Left renal cortex interstitium (tissue), 4 donors: ENCODE data around the gene RAB36. TPM values are rescaled to one million over a fixed set of nuclear protein-coding genes. Genes with fewer than 3 reads are reported as not detected.
"Not testable (repeated sequence)": the region's sequence is repeated elsewhere in the genome, so short reads cannot be mapped to it uniquely, and the experiment has no call there.

Experiments
- DNase-seq, 4 donors: peaks; one replicate each; pipeline ENCODE4 v3.0.0-alpha.2; 2013; ENCODE audit warnings: low read depth in 4 of 4, low spot score in 2 of 4, missing footprints in 1 of 4
- polyA plus RNA-seq, 4 donors: library from polyadenylated mRNA; unstranded; fragments of 120-200 nt; gene quantifications; one replicate each; pipeline ENCODE4 v1.2.1, GENCODE V29; 2013; ENCODE audit not compliant: insufficient read length in 4 of 4

Gene RAB36
- polyA plus RNA-seq, 4 donors, result 14.0 to 21.0 (median 16.3) TPM

- not testable (repeated sequence) for DNase-seq
Observed at GRCh38 chr22:23136991-23137390, 8.3 kb upstream of the RAB36 start.

- no peak for DNase-seq
Observed at GRCh38 chr22:23137468-23137867, 7.8 kb upstream of the RAB36 start.

GRCh38 chr22:23137905-23138561 lies 7.2 kb upstream of the RAB36 start:
- no peak for DNase-seq

- DNase-seq, result no peak
Observed at GRCh38 chr22:23138584-23139435, 6.5 kb upstream of the RAB36 start.

DNA sequence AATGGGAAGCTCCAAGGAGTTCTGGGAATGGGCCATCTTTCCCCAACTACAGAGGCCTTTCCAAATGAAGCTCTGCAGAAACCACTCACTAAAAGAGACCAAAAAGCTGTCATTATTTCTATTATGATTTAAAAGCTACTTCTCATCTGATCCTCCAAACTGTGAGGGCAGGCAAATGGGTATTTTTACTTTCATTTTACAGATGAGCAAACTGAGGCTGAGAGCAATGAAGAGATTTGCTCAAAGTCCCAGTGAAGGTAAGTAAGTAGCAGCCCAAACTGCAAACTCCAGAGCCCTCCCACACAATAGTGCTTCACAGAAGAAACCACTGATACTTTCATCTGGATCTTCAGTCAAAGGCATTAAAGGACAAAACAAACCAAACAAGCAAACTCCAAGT lies 4.9 kb upstream of the RAB36 start:
- no peak for DNase-seq

- DNase-seq, result no peak
Observed at GRCh38 chr22:23142546-23143105, 2.7 kb upstream of the RAB36 start.

DNA sequence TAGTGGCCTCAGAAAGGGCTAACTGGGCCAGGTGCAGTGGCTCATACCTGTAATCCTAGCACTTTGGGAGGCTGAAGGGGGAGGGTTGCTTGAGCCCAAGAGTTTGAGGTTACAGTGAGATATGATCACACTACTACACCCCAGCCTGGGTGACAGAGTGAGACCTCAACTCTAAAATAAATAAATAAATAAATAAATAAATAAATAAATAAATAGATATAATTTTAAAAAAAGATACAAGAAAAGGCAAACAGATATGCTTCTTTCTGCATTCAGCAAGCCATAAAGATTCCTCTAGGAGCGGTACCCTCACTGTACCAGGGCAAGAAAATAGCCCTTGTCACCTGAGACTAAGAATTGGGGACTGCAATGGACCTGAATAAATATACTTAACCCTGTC lies 2.2 kb upstream of the RAB36 start:
- DNase-seq, result no peak

DNA sequence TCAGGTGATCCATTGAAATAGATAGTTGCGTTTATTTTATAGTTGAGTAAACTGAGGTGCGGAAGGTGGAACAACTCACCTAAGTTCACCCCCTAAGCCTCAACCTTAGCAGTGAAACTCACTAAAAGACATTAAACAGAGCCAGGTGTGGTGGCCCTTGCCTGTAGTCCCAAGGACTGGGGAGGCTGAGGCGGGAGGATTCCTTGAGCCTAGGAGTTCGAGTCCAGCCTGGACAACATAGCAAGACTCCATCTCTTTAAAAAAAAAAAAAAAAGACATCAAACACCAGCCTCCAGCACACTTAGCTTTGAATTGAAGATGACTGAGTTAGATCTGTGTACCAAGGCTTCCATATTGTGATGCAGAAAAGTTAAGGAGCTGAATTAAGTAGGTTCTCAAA lies 845 bp upstream of the RAB36 start:
- no peak for DNase-seq

GRCh38 chr22:23145878-23146470 lies 697 bp downstream of the RAB36 start:
- no peak for DNase-seq

DNA sequence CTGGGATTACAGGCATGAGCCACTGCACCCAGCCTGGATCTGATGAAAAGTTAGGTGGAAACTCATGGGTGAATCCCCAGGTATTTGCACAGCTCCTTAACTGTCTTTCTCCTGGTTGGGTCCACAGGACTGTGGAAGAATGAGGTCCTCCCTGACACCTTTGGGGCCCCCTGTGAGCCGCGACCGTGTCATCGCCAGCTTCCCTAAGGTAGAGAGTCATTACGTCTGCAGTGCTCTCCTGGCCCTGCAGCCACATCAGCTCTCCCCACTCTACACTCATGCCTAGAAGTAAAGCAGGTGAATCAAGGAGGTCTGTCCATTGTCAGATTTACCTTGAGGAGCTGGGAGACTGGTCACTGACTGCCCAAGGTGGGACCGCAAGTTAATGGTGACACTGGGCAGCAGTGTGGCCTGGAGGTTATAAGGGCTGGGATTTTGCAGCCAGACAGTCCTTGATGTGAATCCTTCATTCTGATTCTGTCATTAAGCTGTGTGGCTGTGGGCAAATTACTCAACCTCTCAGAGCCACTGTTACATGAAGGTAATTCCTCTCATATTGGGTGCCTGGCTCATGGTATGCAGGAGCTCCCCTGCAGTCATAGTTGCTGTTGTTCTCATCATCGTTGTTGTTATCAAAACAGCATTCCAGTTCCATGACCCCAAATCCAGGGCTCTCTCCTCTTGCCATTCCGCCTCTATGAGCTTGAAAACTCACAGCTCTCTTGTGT lies 1.4 kb downstream of the RAB36 start:
- DNase-seq, result no peak

DNA sequence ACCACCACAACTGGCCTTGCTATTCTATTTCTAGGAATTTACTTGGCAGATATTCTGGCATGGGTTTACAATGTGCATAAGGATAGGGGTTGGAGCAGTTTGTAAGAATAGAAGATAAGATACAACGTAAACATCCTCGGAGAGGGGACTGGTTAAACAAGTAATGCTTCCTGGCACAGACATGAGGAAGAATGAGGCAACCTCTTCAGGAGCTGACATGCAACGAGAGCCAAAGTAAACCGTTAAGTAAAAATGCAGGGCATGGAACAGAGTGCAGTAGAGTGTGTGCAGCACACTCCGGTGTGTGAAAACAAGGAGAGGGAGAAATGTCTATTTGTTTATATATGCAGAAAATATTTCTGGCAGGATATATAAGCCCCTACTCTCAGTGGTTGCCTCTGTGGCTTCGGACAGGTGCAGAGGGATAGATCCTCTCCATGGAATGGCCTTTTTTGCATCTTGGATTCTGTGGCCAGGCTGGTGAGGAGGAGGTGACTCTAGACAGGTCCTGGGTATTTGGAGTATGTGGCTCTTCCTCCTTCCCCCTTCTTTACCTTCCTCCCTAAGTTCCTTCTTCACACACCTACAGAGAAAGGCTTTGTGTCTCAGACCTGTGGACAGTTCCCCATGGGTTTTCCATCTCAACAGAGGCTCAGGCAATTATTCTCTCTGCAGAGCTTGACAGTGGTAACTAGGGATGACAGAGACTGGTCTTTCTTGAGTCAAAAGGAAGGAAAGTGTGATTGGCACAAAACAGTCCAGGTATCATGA lies 2.5 kb downstream of the RAB36 start:
- no peak for DNase-seq

DNA sequence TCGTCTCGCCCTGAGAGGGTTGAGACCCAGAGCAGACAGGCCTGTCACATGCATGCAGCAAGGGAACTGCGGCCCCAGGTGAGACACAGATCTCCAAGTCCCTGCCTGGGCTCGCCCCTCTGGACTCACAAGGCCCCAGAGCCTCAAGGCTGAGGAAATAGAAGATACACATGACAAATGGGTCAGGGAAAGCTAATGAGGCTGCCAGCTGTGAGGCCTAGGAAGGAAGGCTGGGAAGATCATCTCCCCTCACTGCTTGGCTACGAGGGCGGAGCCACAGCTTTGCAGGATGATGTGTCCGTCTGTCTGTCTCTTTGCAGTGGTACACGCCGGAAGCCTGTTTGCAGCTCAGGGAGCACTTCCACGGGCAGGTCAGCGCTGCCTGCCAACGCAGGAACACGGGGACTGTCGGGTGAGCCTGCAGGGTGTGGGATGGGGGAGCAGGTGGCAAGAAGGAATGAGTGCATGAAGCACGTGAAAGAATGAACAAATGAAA lies 4.5 kb downstream of the RAB36 start:
- DNase-seq, result no peak

- no peak for DNase-seq
Observed at GRCh38 chr22:23150762-23151161, 5.5 kb downstream of the RAB36 start.

- no peak for DNase-seq
Observed at GRCh38 chr22:23151827-23152226, 6.5 kb downstream of the RAB36 start.

- no peak for DNase-seq
Observed at GRCh38 chr22:23152238-23153114, 7.2 kb downstream of the RAB36 start.

DNA sequence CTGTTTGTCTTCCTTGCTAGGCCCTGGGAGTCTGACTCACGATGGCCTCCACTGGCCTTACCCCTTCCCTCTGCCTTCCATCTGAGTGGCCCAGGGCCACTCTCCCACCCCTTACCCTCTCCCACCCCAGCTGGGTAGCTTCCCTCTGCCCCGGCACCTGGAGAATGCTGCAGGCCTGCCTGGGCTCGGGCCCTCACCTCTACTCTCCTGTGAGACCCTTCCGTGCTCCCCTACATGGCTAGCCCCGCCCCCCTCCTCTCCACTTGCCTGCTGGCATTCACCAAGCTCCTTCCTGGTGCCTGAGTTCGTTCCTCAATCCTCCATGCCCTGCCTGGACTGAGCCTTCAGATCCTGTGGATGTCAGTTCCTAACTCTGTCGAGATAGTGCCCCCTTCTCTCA lies 8.7 kb downstream of the RAB36 start:
- no peak for DNase-seq

DNA sequence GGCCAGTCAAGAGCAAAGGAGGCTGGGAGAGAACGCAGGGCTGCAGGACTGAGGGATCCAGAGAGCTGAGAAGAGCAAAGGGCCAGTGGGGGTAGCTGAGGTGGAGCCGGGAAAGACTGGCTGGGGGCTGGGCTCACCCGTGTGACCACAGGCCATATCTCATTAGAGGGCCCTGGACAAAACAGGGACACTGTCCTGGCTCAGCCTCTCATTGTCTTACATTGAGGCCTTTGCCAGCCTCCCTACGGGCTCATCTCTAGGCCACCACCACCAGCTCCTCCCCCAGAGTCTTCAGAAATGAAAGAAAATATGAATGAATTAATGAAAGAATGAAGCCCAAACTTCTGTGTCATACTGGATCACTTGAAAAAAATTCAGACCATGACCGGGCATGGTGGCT lies 9.2 kb downstream of the RAB36 start:
- DNase-seq, result no peak

DNA sequence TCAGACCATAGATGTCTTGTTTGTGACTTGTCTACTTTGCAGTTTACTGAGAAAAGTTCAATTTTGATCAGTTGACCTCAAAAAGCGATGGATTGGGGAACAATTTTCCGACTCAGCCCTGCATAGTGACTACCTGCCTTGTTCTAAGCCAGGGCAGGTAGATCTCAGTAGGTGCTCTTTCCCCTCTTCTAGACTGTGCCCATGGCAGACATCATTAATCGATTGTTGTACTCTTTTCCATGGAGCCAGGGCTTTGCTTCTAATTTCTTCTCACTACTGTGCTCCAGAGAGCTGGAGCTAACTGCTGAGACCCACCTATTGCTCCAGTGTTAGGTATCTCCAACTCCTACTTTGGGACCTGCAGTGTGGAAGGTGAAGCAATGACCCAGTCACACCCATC lies 9.9 kb downstream of the RAB36 start:
- no peak for DNase-seq

DNA sequence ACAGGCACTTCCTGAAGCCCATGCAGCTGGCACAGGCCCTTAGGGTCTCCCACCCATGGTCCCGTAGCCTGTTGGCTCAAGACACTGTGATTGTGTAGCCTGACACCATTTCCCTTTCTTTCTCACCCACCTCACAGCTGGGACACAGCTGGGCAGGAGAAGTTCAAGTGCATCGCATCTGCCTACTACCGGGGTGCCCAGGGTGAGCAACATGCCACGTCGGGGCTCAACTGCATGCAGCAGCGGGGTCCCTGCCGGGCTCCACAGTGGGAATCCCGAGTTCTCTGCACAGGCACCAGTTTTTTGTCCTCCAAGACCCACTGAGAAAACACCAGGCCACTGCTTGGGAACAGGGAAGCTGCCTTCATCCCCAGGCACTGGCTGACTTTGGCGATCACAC lies 10.6 kb downstream of the RAB36 start:
- DNase-seq, result no peak
